Glomerular endothelial cell (primary cell): ENCODE data around the gene DGKB. TPM values are rescaled to one million over a fixed set of nuclear protein-coding genes. Genes with fewer than 3 reads are reported as not detected.
"Not testable (repeated sequence)": the region's sequence is repeated elsewhere in the genome, so short reads cannot be mapped to it uniquely, and the experiment has no call there.

Experiments
- DNase-seq: peaks from one replicate; pipeline ENCODE4 v3.0.0-alpha.2; 2011; ENCODE audit warnings: low read depth, low spot score; ENCODE audit errors: extremely low read depth
- total RNA-seq: library from RNA; depleted of rRNA; stranded (reverse); fragments of >200 nt; gene quantifications from 2 replicates; pipeline ENCODE4 v1.2.3, GENCODE V29; 2015

The DGKB gene
- total RNA-seq, 1 donor from 2014 or later: 0.29 TPM

DNA sequence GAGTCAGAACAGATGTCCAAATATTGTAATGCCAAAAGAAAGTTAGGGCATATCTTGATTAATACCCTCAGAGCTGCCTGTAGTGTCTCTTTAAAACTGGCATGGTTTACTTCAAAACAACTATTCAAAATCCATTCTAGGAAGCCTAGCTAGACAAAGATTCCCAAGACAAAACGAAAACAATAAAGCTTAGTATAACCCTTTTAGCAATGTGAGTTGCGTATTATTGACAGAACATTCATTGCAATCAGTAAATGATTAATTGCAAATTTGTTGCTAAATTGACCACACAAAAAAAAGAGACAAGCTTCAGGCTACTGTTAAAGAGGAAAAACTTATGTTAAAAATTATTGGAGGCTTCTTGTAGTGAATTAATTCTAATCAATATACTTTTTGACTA lies 406.9 kb downstream of the DGKB start:
- DNase-seq: no peak

DNA sequence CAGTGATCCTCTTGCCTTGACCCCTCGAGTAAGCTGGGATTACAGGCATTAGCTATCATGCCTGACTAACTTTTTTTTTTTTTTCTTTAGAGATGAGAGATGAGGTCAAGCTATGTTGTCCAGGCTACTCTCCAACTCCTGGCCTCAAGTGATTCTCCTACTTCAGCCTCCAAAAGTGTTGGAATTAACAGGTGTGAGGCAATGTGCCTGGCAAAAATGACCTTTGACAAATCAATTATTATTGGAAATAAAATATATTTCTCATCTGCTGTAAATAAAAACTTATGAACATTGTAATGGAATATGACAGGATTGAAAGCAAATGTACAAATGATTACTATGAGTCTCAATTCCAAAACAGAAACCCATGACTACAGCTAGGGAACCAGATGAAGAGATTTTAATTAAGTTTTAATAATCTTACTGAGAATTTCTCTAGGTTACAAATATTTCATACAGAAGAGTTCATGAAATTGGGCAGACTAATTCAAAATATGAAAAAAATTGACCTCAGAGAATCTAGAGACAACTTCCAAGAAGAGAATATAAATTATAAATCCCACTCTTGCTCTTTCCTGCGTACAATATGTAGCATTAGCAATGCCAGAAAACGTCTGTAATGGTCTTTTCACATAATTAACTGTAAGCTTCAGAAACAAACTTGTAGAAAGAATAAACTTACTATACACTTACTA lies 414.7 kb downstream of the DGKB start:
- DNase-seq: no peak

DNA sequence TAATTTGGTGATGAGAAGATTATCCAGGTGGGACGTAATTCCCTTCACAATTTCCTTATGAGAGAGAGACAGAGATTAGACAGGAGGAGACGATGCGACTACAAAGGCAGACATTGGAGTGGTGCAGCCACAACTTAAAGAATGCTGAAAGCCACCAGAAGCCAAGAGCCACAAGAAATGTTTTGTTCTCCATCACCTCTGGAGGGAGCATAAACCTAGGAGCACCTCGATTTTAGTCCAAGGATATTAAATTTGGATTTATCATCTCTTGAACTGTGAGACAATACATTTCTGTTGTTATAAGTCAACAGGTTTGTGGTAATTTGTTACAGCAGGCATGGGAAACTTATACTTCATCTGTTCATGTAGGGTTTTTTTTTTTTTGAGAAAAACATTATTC lies 418.9 kb downstream of the DGKB start:
- no peak for DNase-seq

DNA sequence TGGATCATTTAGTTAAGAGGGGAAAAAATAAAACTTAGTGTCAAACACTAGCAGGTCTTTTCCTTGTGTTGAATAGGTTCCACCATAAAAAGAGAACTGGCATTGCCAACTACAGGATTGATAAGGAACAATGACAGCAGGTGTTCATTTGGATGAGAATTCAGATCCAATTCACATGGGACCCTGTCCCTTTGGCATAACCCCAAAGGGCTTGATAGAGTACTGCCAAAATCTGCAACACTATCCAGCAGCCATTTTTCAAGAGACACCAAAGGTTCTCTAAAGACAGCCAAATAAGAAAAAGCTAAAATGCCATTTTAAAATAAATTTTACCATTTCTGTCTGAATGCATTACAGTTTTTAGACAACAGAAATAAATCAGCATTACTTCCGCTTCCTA lies 422.3 kb downstream of the DGKB start:
- DNase-seq: no peak

DNA sequence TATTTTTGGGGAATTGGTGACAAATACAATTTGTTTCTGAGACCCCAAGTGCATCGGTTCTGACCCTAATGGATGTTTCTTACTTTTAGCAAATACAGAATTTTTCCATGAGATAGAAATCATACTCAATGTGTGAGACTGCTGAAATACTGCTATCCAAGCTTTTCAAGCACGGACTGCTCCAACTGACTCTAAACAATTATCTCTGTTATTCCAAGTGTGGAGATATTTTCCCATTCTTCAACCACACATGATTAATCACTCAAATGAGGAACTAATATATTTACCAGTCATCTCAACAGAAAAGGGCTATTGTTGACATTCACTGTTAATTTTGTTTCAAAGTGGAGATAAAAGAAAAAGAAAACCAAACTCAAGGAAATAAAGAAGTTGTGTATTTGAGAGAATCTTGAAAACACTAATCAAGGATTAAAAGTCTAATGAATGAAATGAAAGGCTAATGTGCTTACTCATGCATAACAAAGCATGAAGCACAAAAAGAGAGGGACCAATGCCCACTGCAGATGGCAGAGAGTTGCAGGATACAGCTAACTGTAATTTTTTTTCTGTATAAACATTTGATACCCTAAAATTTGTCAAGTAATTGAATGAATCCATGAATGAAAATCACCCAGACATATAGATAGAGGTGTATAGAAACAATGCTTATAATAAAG lies 423.6 kb downstream of the DGKB start:
- no peak for DNase-seq

DNA sequence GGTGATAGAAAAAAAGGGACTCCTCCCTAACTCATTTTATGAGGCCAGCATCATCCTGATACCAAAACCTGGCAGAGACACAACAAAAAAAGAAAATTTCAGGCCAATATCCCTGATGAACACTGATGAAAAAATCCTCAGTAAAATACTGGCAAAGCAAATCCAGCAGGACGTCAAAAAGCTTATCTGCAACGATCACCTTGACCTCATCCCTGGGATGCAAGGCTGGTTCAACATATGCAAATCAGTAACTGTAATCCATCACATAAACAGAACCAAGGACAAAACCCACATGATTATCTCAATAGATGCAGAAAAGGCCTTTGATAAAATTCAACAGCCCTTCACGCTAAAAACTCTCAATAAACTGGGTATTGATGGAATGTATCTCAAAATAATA lies 440.8 kb downstream of the DGKB start:
- DNase-seq: not testable (repeated sequence)

DNA sequence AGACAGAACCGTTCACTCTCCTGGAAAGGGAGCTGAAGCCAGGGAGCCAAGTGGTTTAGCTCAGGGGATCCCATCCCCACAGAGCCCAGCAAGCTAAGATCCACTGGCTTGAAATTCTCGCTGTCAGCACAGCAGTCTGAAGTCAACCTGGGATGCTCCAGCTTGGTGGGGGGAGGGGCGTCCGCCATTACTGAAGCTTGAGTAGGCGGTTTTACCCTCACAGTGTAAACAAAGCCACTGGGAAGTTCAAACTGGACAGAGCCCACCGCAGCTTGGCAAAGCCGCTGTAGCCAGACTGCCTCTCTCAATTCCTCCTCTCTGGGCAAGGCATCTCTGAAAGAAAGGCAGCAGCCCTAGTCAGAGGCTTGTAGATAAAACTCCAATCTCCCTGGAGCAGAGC lies 443.7 kb downstream of the DGKB start:
- not testable (repeated sequence) for DNase-seq

DNA sequence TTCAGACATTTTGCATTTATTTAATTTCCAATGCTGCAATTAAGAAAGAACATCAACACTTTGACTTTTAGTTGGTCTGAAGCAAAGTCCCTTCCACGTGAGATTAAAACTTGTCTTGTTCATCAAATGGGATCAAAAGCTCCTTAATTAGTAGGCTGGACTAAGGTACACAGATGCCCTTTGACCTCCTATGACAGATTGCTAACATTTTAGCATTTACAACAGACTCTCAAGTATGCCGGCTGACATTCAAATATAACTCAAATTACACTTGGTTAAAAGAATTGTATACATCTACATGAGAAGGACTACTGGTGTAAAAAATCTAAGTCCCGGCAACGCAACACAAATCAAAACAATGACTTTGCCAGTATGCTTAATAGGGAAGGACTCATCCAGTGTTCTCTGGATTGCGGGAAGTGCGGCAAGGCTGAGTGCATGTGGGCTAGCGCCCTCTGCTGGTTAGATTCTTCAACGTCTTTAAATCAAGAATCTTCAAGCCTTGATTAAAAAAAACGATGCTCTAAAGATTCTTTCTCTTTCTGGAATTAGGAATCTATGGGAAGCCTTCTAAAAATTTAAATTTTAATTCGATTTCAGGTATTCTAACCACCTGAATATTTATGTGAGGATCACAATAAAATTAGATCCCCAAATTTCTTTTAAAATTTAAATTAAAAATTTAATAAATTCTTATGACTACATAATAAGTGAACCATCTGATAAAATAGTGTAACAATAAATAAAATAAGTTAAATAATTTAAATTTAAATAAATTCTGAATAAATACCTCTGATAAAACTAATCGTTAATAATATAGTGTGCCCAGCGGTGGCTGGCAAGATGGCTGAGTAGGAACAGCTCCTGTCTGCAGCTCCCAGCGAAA lies 444.7 kb downstream of the DGKB start:
- DNase-seq: peak; percentile 67

DNA sequence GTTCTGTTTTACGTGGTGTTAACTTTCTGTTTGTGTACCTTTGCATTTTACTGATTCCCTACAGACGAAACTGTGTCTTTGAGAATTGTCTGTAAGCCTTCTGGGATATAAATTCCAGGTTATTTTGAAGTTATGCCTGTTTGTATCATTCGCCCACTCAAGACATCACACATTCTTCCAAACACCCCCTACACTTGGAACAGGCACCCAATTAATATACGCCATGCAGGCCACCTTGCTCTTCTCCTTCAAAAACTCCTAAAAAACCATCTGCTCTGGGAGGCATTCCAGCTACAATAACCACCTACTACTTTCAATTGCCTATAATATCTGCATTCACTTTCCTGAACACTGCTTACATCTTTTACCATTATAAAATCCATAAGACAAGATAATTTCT lies 453.3 kb downstream of the DGKB start:
- DNase-seq: no peak

DNA sequence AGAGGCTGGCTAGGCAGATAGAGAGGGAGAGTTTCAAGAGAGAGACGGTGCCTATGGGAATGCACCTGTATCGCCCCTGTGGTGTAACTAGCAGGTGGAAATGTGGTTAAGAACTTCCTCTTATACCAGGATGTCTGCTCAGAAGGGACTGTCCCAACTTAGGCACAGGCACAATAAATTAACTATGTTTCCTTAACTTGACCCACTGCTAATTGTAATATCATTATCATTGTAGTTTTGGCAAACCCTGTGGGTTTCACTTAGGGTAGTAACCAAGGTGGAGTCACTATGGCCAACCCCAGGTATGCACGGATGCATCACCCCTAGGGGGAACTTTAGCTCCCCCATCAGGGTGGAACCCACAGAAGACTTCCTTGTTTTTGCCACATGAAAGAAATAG lies 455.7 kb downstream of the DGKB start:
- DNase-seq: no peak

DNA sequence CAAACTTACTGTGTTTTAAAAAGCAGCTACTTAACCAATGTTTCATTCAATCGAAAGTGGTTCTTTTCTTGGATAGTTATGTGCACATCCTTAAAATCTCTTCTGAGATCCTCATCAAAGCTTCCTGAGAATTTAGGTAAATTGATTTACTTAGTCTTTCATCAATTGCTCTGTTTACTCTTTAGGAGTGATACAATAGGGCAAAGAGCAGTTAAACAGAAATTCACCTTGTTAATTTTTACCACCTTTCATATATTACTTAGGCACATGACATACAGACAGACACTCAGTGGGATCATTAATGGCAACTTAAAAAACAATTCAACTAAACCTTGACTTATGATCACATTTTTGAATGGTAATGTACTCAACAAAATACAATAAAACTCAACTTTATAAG lies 456.3 kb downstream of the DGKB start:
- DNase-seq: no peak

DNA sequence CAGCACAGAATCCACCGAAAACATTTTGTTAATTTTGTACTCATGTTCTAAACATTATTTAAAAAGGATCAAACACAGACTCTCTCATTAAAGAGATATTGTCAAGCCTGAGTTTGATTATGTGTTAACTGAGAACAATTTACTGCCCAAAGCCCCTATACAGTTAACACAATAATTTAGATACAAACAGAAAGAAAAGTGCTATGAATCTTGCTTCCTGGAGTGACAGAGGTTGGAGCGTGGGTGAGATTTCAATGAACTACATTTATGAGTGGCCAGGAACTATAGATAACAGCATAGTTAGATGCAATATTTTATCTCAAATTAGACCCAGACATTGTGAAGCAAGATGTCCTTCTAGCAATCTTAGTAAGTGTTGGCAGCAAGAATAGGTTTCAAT lies 464.2 kb downstream of the DGKB start:
- no peak for DNase-seq

DNA sequence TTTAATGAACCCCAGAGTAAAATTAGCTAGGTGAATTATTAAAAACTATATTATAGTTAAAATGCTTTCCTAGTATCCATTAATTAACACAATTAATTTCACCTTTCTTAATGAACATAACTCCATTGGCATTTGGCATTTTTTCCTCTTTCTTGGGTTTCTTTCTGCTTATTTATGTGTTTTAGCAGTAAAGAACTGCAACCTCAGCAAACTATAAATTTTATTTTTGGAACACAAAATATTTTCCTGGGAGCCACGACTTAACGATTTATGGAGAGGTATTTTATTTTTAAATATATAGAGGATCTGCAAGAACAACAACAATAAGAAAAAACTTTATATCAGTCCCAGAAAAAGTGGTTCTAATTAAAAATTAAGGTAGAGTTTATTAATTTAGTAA lies 465.7 kb downstream of the DGKB start:
- no peak for DNase-seq

DNA sequence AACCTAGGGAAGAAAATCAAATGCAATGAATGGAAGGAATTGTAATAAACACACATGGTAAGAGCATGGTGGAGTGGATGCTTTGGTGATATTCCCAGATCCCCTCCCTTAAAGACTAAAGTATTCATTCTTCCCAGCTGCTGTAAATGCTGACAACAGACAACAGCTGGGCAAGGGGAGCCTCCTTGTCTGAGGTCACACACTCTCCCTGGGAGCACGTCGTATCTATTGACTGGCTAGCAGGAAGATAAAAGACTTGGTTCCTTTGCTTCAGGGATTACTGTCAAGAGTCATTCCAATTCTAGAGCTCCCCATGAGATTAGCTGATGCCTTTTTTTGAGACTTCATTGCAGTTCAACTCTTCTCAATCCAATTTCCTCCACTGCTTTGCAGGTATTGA lies 469.6 kb downstream of the DGKB start:
- DNase-seq: no peak

DNA sequence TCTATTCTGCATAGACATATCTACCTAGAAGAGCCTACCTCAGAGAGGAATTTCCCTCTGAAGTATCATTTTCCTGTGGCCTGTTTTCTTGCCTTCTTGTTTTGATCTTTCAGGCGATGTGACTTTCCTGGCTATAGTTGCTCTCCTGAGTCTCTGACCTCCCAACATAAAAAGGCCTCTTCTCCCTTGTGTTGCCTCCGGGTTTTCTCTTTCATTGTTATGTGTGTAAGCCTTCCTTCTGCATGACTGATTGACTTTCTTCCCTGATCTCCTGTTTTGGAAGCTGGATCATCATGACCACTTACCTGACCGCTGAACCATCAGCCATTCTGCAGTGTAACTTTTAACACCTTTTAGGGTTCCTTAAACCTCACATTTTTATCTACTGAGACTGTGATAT lies 471.6 kb downstream of the DGKB start:
- no peak for DNase-seq

DNA sequence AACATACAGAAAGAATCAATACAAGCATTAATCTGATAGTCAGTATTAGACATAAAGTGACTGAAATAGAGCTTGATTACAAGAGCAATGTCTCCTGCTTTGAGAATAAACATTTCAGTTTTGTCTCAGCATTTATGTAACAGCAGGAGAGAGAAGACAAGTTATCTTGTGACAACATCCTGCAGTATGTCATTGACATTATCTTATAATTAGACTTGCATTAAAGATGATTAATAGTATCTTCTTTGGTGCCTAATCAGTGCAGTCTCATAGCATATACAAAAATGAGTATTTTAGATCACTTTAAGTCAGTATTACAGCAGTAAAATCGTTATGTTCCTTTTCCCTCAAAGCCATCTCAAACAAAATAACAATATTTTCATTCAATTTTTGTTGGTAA lies 477.0 kb downstream of the DGKB start:
- DNase-seq: no peak

DNA sequence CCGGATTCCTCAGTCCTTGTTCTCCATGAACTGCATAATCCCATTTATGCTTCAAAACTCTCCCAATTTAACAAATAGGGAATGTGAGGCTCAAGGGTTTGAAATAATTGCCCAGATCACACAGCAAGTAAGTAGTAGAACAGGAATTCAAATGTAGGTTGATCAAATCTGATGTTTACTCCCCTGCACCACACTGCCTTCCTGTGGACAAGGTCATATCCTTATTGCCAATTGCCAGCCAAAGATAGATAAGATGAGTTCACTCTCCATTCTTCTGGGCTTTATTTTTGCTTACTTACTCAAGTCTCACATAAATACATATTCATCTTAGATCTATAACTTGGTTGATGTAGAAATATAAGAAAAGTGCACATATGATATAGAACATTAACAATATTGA lies 477.9 kb downstream of the DGKB start:
- DNase-seq: no peak

DNA sequence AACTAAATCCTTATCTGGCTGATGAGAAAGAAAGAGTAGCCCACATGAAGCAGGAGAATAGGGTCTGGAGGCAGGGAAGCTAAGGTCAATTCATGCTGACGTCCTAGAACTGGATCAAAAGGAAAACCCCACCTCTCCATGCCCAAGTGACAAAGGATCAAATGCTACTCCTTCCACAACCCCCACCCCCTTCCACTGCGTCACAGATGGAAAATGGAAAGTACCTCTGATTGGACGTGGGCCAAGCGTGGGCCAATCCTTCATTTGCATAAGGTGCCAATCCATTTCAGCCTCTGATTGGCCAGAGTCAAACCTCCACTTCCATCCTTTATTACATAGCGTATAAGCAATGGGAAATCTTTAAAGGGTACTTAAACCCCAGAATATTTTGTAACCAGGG lies 481.8 kb downstream of the DGKB start:
- DNase-seq: no peak

DNA sequence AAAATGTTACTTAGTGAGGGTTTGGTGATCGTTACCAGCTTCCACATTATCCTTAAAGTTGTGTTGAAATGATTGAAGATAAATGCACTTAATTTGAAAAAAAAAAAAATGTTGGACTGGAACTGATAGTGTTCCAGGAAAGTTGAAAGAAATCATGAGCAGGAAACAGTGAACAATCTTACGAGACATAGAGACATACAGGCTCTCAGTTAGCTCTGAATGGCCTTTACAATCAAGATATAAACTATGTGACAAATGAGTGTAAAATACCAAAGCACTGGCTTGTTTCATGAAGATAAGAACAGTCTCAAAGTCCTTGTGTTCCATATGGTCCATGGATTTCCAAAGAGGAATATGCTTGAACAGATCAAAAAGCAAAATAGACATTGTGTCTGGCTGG lies 483.0 kb downstream of the DGKB start:
- DNase-seq: no peak

DNA sequence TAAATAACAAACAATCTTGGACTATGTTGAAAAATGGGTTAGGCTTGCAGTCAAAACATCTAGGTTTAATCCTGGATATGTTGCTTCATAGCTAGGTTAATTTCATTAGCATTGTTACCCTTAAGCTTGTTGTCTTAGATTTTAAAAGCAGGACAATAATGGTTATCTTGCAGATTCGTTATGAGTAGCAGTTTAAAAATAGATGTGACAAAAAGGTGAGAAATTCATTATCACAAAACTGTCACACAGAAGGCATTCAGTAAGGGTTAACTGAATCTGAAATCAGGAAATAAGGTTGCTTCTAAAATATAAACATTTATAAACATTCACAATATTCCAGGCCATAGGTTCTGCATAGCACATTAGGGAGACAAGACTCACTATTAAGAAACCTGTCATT lies 483.9 kb downstream of the DGKB start:
- DNase-seq: no peak

DNA sequence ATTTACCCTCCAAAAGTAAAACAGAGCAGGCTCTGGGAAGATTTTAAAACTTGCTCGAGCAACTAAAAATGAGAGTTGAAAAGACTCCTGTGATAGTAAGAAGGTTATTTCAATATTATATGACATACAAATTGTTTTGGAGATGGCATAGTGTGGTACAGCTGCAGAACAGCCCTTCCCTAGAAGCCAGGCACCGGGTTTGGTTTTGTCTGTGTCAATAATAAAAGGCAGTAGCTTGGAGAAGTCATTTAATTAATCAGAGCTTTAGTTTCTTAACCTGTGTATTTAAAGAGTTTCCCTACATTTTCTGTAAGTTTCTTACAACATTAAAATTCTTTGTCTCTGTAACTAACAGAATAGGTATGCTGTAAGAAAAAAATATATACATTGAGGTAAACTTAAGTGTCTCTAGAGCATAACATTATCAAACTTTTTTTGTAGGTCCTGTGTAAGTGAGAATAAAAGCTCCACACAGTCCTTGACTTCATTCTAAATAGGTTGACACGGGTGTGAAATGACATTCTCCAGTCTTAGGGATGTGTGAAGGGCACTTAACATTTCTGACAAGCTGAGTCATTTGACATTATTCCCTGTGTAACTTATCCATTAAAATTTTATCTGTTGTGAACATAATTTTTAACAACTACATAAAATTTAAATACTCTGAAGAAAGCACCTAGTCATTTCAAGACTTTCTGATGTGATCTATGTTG lies 488.1 kb downstream of the DGKB start:
- DNase-seq: no peak
